Stimulated activated naive CD8-positive, alpha-beta T cell treated with anti-CD3 and anti-CD28 coated beads, Interleukin-15, Interleukin-2, amounts not matched to agents 100 ng/mL and 50 ng/mL, for 24 hours (primary cell): ENCODE measurements around the gene POGZ.

ENCODE experiments used
- H3K27ac Mint-ChIP-seq: one replicate; pipeline ENCODE4 v1.8.0; 2021; ENCODE audit warnings: mild to moderate bottlenecking, mixed read lengths
- H3K27me3 Mint-ChIP-seq: one replicate; pipeline ENCODE4 v1.8.0; 2021; ENCODE audit warnings: mixed read lengths
- H3K36me3 Mint-ChIP-seq: one replicate; pipeline ENCODE4 v1.8.0; 2021; ENCODE audit warnings: low read depth, mixed read lengths
- H3K4me1 Mint-ChIP-seq: one replicate; pipeline ENCODE4 v1.8.0; 2021; ENCODE audit warnings: low read depth, mixed read lengths
- H3K4me3 Mint-ChIP-seq: one replicate; pipeline ENCODE4 v1.8.0; 2021; ENCODE audit warnings: mild to moderate bottlenecking, mixed read lengths
- H3K9me3 Mint-ChIP-seq: one replicate; pipeline ENCODE4 v1.8.0; 2021; ENCODE audit warnings: mixed read lengths

The POGZ gene

GRCh38 chr1:151361883-151362282 is 97.4 kb downstream of the POGZ start:
- Mint-ChIP-seq H3K4me1 (no peaks in the 10 kb centered on the region), H3K27ac (no peak overlapping the region), H3K27me3 (no peaks in the 10 kb centered on the region), H3K9me3 (peaks cover 7% of the 10 kb centered on the region), H3K36me3 (peaks cover 4% of the 10 kb centered on the region), H3K4me3 (no peak overlapping the region)

- Mint-ChIP-seq H3K9me3 (no peaks in the 10 kb centered on the region), H3K27ac (no peak overlapping the region), H3K4me3 (no peak overlapping the region), H3K4me1 (no peaks in the 10 kb centered on the region), H3K27me3 (no peaks in the 10 kb centered on the region), H3K36me3 (peaks cover 4% of the 10 kb centered on the region)
Observed at GRCh38 chr1:151356696-151357095, 102.6 kb downstream of the POGZ start.
